ENCODE data around the gene LRG1. TPM values are rescaled to one million over a fixed set of nuclear protein-coding genes. Genes with fewer than 3 reads are reported as not detected.

Gene LRG1
- total RNA-seq, 1 donor from 2014 or later = 2.9 TPM

Other genes with a start within 250 kb of the LRG1 start
- 0.85 TPM for gene TMIGD2, start 237.6 kb downstream of the LRG1 start, total RNA-seq
- 0.31 TPM for gene FSD1, start 235.4 kb downstream of the LRG1 start, total RNA-seq
- 3.7 TPM for gene STAP2, start 201.2 kb downstream of the LRG1 start, total RNA-seq
- 13.1 TPM for gene MPND, start 196.5 kb downstream of the LRG1 start, total RNA-seq
- gene SH3GL1, start 139.5 kb downstream of the LRG1 start, total RNA-seq = 71.8 TPM
- 8.0 TPM for gene CHAF1A, start 137.4 kb downstream of the LRG1 start, total RNA-seq
- 107 TPM for gene UBXN6, start 82.2 kb downstream of the LRG1 start, total RNA-seq
- 37.7 TPM for gene HDGFL2, start 67.7 kb downstream of the LRG1 start, total RNA-seq
- 58.1 TPM for gene PLIN4, start 21.6 kb downstream of the LRG1 start, total RNA-seq
- 17.1 TPM for gene PLIN5, start 4.8 kb downstream of the LRG1 start, total RNA-seq
- 28.2 TPM for gene SEMA6B, start 19.6 kb upstream of the LRG1 start, total RNA-seq
- 12.8 TPM for gene TNFAIP8L1, start 99.5 kb upstream of the LRG1 start, total RNA-seq
- 49.1 TPM for gene MYDGF, start 130.3 kb upstream of the LRG1 start, total RNA-seq
- 47.7 TPM for gene DPP9, start 183.8 kb upstream of the LRG1 start, total RNA-seq

Data from sciatic nerve (tissue), 1 donor.